ENCODE data around the gene OR6V1.
"Not testable (repeated sequence)": the region's sequence is repeated elsewhere in the genome, so short reads cannot be mapped to it uniquely, and the experiment has no call there.

The OR6V1 gene

GRCh38 chr7:143046426-143046851, 5.7 kb upstream of the OR6V1 start:
- no peak for DNase-seq

GRCh38 chr7:143047326-143047725, 4.8 kb upstream of the OR6V1 start:
- no peak for DNase-seq

- DNase-seq = no peak
Observed at GRCh38 chr7:143048827-143049226, 3.3 kb upstream of the OR6V1 start.

GRCh38 chr7:143049362-143049761, 2.8 kb upstream of the OR6V1 start:
- DNase-seq = no peak

GRCh38 chr7:143050931-143051330, 1.2 kb upstream of the OR6V1 start:
- no peak for DNase-seq

- no peak for DNase-seq
Observed at GRCh38 chr7:143054621-143055020, 2.5 kb downstream of the OR6V1 start.

GRCh38 chr7:143055754-143056153, 3.6 kb downstream of the OR6V1 start:
- DNase-seq = no peak

GRCh38 chr7:143063741-143064140, 11.6 kb downstream of the OR6V1 start:
- DNase-seq = no peak

- no peak for DNase-seq
Observed at GRCh38 chr7:143068446-143068845, 16.3 kb downstream of the OR6V1 start.

- DNase-seq = no peak
Observed at GRCh38 chr7:143069912-143070500, 17.9 kb downstream of the OR6V1 start.

- no peak for DNase-seq
Observed at GRCh38 chr7:143073556-143073955, 21.4 kb downstream of the OR6V1 start.

- no peak for DNase-seq
Observed at GRCh38 chr7:143074141-143074540, 22.0 kb downstream of the OR6V1 start.

GRCh38 chr7:143085109-143085508, 33.0 kb downstream of the OR6V1 start:
- DNase-seq = no peak

- not testable (repeated sequence) for DNase-seq
Observed at GRCh38 chr7:143085610-143086009, 33.5 kb downstream of the OR6V1 start.

- not testable (repeated sequence) for DNase-seq
Observed at GRCh38 chr7:143088549-143089231, 36.5 kb downstream of the OR6V1 start.

- DNase-seq = no peak
Observed at GRCh38 chr7:143096146-143096545, 44.0 kb downstream of the OR6V1 start.

- DNase-seq = not testable (repeated sequence)
Observed at GRCh38 chr7:143099579-143099978, 47.4 kb downstream of the OR6V1 start.

Measured in AML-193 (cell line).